MM.1S (cell line): ENCODE results near the gene HDDC3.

Experiments used
- EZH2 ChIP-seq: fragments of 300-600 bp; sonication (generic); optimal IDR thresholded peaks from 2 replicates; pipeline ENCODE3; 2017; ENCODE audit warnings: low read depth, mild to moderate bottlenecking, antibody characterized with exemption, low read length, mixed read lengths
- EZH2phosphoT487 ChIP-seq: fragments of 300-600 bp; sonication (generic); IDR thresholded peaks from 2 replicates; pipeline ENCODE4 v1.6.1; 2018; ENCODE audit warnings: antibody characterized with exemption, low read length
- TF ChIP-seq, protein P1 (sequence below): fragments of 300-600 bp; sonication (generic); IDR thresholded peaks from 2 replicates; pipeline ENCODE4 v1.5.1; 2016; ENCODE audit warnings: antibody characterized with exemption, low read length, mixed read lengths

DNA sequence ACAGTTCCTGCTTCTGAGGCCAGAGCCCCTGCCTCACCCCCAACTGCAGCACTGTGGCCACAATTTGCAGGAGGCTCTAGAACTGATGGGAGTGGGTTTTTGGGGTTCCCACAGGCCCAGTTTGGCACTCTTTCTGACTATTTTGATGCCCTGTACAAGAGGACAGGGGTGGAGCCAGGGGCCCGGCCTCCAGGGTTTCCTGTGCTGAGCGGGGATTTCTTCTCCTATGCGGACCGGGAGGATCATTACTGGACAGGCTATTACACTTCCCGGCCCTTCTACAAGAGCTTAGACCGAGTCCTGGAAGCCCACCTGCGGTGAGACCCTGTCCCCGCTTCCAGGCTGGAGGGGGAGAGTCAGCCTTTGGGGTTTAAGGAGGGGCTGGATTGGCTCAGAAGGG, 22.4 kb downstream of the HDDC3 start:
- TF ChIP-seq, protein P1, sequence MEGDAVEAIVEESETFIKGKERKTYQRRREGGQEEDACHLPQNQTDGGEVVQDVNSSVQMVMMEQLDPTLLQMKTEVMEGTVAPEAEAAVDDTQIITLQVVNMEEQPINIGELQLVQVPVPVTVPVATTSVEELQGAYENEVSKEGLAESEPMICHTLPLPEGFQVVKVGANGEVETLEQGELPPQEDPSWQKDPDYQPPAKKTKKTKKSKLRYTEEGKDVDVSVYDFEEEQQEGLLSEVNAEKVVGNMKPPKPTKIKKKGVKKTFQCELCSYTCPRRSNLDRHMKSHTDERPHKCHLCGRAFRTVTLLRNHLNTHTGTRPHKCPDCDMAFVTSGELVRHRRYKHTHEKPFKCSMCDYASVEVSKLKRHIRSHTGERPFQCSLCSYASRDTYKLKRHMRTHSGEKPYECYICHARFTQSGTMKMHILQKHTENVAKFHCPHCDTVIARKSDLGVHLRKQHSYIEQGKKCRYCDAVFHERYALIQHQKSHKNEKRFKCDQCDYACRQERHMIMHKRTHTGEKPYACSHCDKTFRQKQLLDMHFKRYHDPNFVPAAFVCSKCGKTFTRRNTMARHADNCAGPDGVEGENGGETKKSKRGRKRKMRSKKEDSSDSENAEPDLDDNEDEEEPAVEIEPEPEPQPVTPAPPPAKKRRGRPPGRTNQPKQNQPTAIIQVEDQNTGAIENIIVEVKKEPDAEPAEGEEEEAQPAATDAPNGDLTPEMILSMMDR: no peak
- TF ChIP-seq EZH2phosphoT487: no peak
- TF ChIP-seq EZH2: no peak
